GM20431 (cell line): Measurements from ENCODE around the gene ROR1.

Experiments
- in situ Hi-C: fragments of 300-500 bp; cut with MseI, MboI; formaldehyde crosslinking; loops from one replicate; pipeline ENCODE4 v1.15.0; 2020; ENCODE audit warnings: low sequenced_read_pairs; ENCODE audit not compliant: unreplicated experiment

Gene ROR1

GRCh38 chr1:63950023-63950422 lies 176.2 kb downstream of the ROR1 start:
- in situ Hi-C loops = no loop called here

GRCh38 chr1:63951059-63951946 lies 177.5 kb downstream of the ROR1 start:
- in situ Hi-C loops = no loop called here

GRCh38 chr1:63954187-63954586 lies 180.4 kb downstream of the ROR1 start:
- in situ Hi-C loops = no loop called here

- in situ Hi-C loops = no loop called here
These were observed 181.7 kb downstream of the ROR1 start for GRCh38 chr1:63955370-63956145.

GRCh38 chr1:63958556-63958955 lies 184.7 kb downstream of the ROR1 start:
- in situ Hi-C loops = no loop called here

GRCh38 chr1:63960326-63960725 lies 186.5 kb downstream of the ROR1 start:
- in situ Hi-C loops = no loop called here

- in situ Hi-C loops = no loop called here
These were observed 192.2 kb downstream of the ROR1 start for GRCh38 chr1:63966016-63966415.

GRCh38 chr1:63967901-63968300 lies 194.1 kb downstream of the ROR1 start:
- in situ Hi-C loops = no loop called here

GRCh38 chr1:63968663-63969440 lies 195.0 kb downstream of the ROR1 start:
- in situ Hi-C loops = no loop called here

- in situ Hi-C loops = no loop called here
These were observed 195.7 kb downstream of the ROR1 start for GRCh38 chr1:63969441-63969901.

- in situ Hi-C loops = no loop called here
These were observed 197.7 kb downstream of the ROR1 start for GRCh38 chr1:63971557-63971956.

GRCh38 chr1:63973005-63973419 lies 199.2 kb downstream of the ROR1 start:
- in situ Hi-C loops = no loop called here

GRCh38 chr1:63974966-63975365 lies 201.1 kb downstream of the ROR1 start:
- in situ Hi-C loops = no loop called here

GRCh38 chr1:63975481-63975880 lies 201.7 kb downstream of the ROR1 start:
- in situ Hi-C loops = no loop called here

- in situ Hi-C loops = no loop called here
These were observed 202.2 kb downstream of the ROR1 start for GRCh38 chr1:63976006-63976405.

- in situ Hi-C loops = no loop called here
These were observed 203.6 kb downstream of the ROR1 start for GRCh38 chr1:63977466-63977865.

- in situ Hi-C loops = no loop called here
These were observed 207.1 kb downstream of the ROR1 start for GRCh38 chr1:63980740-63981407.

- in situ Hi-C loops = no loop called here
These were observed 207.6 kb downstream of the ROR1 start for GRCh38 chr1:63981408-63981773.

- in situ Hi-C loops = no loop called here
These were observed 208.4 kb downstream of the ROR1 start for GRCh38 chr1:63982201-63982600.
